MM.1S (cell line): ENCODE measurements around the gene MZB1.

Source experiments
- EZH2 ChIP-seq: fragments of 300-600 bp; sonication (generic); optimal IDR thresholded peaks from 2 replicates; pipeline ENCODE3; 2017; ENCODE audit warnings: low read depth, mild to moderate bottlenecking, antibody characterized with exemption, low read length, mixed read lengths
- EZH2phosphoT487 ChIP-seq: fragments of 300-600 bp; sonication (generic); IDR thresholded peaks from 2 replicates; pipeline ENCODE4 v1.6.1; 2018; ENCODE audit warnings: antibody characterized with exemption, low read length
- TF ChIP-seq, protein P1 (sequence below): fragments of 300-600 bp; sonication (generic); IDR thresholded peaks from 2 replicates; pipeline ENCODE4 v1.5.1; 2016; ENCODE audit warnings: antibody characterized with exemption, low read length, mixed read lengths

DNA sequence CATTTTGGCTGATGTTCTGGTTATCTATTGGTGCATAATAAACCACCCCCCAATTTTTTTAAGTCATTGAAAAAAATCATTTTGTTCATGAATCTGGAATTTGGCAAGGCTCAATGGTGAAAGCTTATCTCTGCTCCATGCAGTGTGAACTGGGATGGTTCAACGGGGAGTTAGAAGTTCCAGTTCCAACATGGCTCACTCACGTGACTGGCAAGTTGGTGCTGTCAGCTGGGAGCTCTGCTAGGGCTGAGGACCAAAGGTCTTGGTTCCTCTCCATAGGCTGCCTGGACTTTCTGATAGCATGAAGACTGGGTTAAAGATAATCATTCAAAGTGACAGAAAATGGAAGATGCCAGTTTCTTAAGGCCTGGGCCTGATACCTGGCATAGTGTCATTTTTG is 17.2 kb upstream of the MZB1 start:
- TF ChIP-seq, protein P1, sequence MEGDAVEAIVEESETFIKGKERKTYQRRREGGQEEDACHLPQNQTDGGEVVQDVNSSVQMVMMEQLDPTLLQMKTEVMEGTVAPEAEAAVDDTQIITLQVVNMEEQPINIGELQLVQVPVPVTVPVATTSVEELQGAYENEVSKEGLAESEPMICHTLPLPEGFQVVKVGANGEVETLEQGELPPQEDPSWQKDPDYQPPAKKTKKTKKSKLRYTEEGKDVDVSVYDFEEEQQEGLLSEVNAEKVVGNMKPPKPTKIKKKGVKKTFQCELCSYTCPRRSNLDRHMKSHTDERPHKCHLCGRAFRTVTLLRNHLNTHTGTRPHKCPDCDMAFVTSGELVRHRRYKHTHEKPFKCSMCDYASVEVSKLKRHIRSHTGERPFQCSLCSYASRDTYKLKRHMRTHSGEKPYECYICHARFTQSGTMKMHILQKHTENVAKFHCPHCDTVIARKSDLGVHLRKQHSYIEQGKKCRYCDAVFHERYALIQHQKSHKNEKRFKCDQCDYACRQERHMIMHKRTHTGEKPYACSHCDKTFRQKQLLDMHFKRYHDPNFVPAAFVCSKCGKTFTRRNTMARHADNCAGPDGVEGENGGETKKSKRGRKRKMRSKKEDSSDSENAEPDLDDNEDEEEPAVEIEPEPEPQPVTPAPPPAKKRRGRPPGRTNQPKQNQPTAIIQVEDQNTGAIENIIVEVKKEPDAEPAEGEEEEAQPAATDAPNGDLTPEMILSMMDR = no peak
- no peak for TF ChIP-seq EZH2
- no peak for TF ChIP-seq EZH2phosphoT487
